Common myeloid progenitor, CD34-positive (primary cell): Measurements from ENCODE around the gene C1GALT1.
"Not testable (repeated sequence)": the region's sequence is repeated elsewhere in the genome, so short reads cannot be mapped to it uniquely, and the experiment has no call there.

ENCODE experiments used
- CTCF ChIA-PET: fragments of 350-600 bp; sonication (Branson Sonifier 250); formaldehyde crosslinking; loops from one replicate; lab custom pipeline; 2021; ENCODE audit warnings: antibody characterized with exemption; lab: Charles Lee
- POLR2A ChIA-PET: fragments of 350-600 bp; sonication (Branson Sonifier 250); formaldehyde crosslinking; loops from one replicate; lab custom pipeline; 2021; ENCODE audit warnings: antibody characterized with exemption; lab: Charles Lee
- DNase-seq, 3 donors: peaks; one replicate each; pipeline versions ENCODE4 v3.0.0 to v3.0.0-alpha.2; 2013
- H3K27ac ChIP-seq, 2 experiments: 1 replicate in 1 of 2; 2 replicates in 1 of 2; pipeline ENCODE4 v1.7.0; 2013; ENCODE audit warnings: inconsistent platforms in 2 of 2, low read length in 2 of 2, mild to moderate bottlenecking in 2 of 2, low read depth in 1 of 2, moderate library complexity in 1 of 2; ENCODE audit not compliant: severe bottlenecking in 2 of 2, insufficient read depth in 1 of 2, poor library complexity in 1 of 2
- H3K27me3 ChIP-seq, 5 experiments: replicated peaks in 2 of 5; 1 replicate in 3 of 5; 2 replicates in 2 of 5; pipeline versions ENCODE4 v1.6.1 to v1.7.0; 2013; ENCODE audit warnings: low read length in 4 of 5, mild to moderate bottlenecking in 2 of 5, moderate library complexity in 2 of 5, inconsistent platforms in 1 of 5; ENCODE audit not compliant: insufficient read depth in 5 of 5, control insufficient read depth in 4 of 5
- H3K36me3 ChIP-seq, 4 experiments: 1 replicate in 2 of 4; 2 replicates in 2 of 4; pipeline versions ENCODE4 v1.6.1 to v1.7.0; 2013; ENCODE audit warnings: low read length in 3 of 4, control low read depth in 1 of 4, mild to moderate bottlenecking in 1 of 4; ENCODE audit not compliant: control insufficient read depth in 4 of 4, insufficient read depth in 4 of 4
- H3K4me1 ChIP-seq, 4 experiments: 1 replicate in 3 of 4; 2 replicates in 1 of 4; pipeline versions ENCODE4 v1.6.1 to v1.7.1; 2013; ENCODE audit warnings: low read length in 3 of 4, mild to moderate bottlenecking in 3 of 4, control low read depth in 1 of 4, inconsistent platforms in 1 of 4, moderate library complexity in 1 of 4; ENCODE audit not compliant: control insufficient read depth in 4 of 4, insufficient read depth in 4 of 4; ENCODE audit errors: control extremely low read depth in 1 of 4
- H3K4me3 ChIP-seq, 7 experiments: 1 replicate in 4 of 7; 2 replicates in 3 of 7; pipeline versions ENCODE4 v1.5.1 to v1.7.0; 2013; ENCODE audit warnings: mild to moderate bottlenecking in 7 of 7, low read length in 6 of 7, moderate library complexity in 6 of 7, inconsistent platforms in 2 of 7, low read depth in 2 of 7, control low read depth in 1 of 7; ENCODE audit not compliant: insufficient read depth in 4 of 7, control insufficient read depth in 1 of 7; ENCODE audit errors: extremely low read depth in 1 of 7
- H3K9me3 ChIP-seq, 5 experiments: 1 replicate in 4 of 5; 2 replicates in 1 of 5; pipeline versions ENCODE4 v1.6.1 to v1.7.1; 2013; ENCODE audit warnings: low read length in 4 of 5, mild to moderate bottlenecking in 2 of 5, inconsistent platforms in 1 of 5, low read depth in 1 of 5, moderate library complexity in 1 of 5; ENCODE audit not compliant: control insufficient read depth in 4 of 5, insufficient read depth in 2 of 5; ENCODE audit errors: control extremely low read depth in 1 of 5
- WGBS: methylation state at CpG from one replicate; pipeline ENCODE4 v1.1.5; 2013; ENCODE audit not compliant: insufficient coverage; 5-methylcytosine and 5-hydroxymethylcytosine counted together

C1GALT1 gene

GRCh38 chr7:7154355-7154754 lies 28.0 kb upstream of the C1GALT1 start:
- H3K36me3 ChIP-seq, H3K4me3 ChIP-seq, H3K27me3 ChIP-seq, DNase-seq, POLR2A ChIA-PET, H3K9me3 ChIP-seq, H3K27ac ChIP-seq, CTCF ChIA-PET: not testable (repeated sequence)
- WGBS, result 100% methylated on average over 1 of the region's 1 CpG
- peaks cover 7 to 15% (median 14%) of the 10 kb centered on the region in 4 experiments for H3K4me1 ChIP-seq

- Histone ChIP-seq H3K27ac (peak overlapping the region in 1 of 2 experiments; percentile 28), H3K27me3 (no peaks in the 10 kb centered on the region), H3K4me3 (no peak overlapping the region), H3K36me3 (no peaks in the 10 kb centered on the region), H3K9me3 (peaks cover 1 to 10% (median 8%) of the 10 kb centered on the region in 5 experiments), H3K4me1 (peaks cover 7 to 15% (median 14%) of the 10 kb centered on the region in 4 experiments)
- CTCF ChIA-PET, result no interaction called here
- DNase-seq, result no peak
- 100% methylated on average over 2 of the region's 4 CpGs for WGBS
- POLR2A ChIA-PET, result no interaction called here
These were observed 25.7 kb upstream of the C1GALT1 start for GRCh38 chr7:7156663-7157062.

DNA sequence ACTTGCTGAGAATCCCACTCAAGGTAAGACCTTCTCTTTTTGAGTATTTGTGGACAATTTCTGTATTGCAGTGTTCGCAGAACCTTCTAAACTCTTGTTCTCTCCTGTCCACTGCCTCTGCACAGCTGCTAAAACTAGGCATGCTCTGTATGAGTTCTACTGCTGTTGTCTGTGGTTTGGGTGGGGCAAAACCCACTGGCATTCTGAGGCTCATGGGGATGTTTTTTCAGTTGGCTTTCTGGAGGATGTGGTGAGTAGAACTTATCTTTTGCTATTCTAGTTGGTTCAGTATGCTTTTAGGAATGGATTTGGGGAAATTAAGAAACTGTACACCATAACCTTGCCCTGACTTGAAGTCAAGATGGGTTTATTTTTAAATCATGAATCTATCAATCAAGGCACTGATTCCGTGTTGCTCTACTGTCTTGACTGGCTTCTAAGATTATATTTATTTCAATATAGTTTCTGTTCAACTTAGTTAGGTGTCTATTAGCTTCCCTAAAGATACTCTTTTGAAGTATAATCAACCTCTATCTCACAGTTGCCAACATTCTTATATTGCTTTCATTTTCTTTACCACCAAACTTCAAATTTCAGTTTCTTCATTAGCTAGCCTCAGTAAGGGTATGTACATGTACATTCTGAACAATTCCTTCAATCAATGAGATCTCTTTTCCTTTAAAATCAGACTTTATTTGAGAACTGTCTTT lies 25.0 kb upstream of the C1GALT1 start:
- Histone ChIP-seq H3K36me3 (no peaks in the 10 kb centered on the region), H3K4me3 (peak overlapping the region in 3 of 7 experiments; percentile 6 to 24 (median 19)), H3K9me3 (peaks cover 1 to 10% (median 8%) of the 10 kb centered on the region in 5 experiments), H3K27me3 (no peaks in the 10 kb centered on the region), H3K4me1 (peaks cover 7 to 15% (median 12%) of the 10 kb centered on the region in 4 experiments), H3K27ac (peak overlapping the region in 1 of 2 experiments; percentile 28)
- ChIA-PET CTCF (interaction anchor here (1.7 kb wide), 1 partner anchor 58 kb away, joined by 4 read pairs; no protein-coding TSS in a partner anchor), POLR2A (no interaction called here)
- WGBS, result 100% methylated on average over 1 of the region's 2 CpGs
- peak; percentile 30 to 89 (median 78) for DNase-seq

DNA sequence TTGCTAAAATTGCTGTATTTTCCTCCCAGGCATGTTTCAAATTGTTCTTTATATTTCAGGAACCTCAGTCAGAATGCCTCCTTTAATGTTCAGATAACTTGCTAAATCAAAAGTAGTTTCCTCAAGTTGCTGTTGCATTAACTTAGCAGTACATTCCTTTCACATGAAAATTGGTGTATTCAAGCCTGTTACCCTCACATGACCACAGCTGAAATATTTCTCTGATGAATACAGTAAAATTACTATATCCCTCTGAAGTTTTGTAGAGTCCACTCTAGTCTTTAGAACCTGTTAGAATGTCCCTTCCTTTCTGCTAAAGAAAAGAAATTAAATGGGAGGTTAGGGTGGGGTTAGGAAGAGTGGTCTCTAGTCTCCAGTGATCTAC lies 24.5 kb upstream of the C1GALT1 start:
- Histone ChIP-seq H3K27me3 (no peaks in the 10 kb centered on the region), H3K4me1 (peaks cover 7 to 15% (median 12%) of the 10 kb centered on the region in 4 experiments), H3K9me3 (peaks cover 1 to 10% (median 8%) of the 10 kb centered on the region in 5 experiments), H3K27ac (no peak overlapping the region), H3K4me3 (peak overlapping the region in 1 of 7 experiments; percentile 28), H3K36me3 (no peaks in the 10 kb centered on the region)
- ChIA-PET CTCF (interaction anchor here (1.0 to 1.7 kb wide), 2 partner anchors 18 to 58 kb away, joined by 3 to 4 read pairs; no protein-coding TSS in a partner anchor), POLR2A (no interaction called here)
- no peak for DNase-seq

DNA sequence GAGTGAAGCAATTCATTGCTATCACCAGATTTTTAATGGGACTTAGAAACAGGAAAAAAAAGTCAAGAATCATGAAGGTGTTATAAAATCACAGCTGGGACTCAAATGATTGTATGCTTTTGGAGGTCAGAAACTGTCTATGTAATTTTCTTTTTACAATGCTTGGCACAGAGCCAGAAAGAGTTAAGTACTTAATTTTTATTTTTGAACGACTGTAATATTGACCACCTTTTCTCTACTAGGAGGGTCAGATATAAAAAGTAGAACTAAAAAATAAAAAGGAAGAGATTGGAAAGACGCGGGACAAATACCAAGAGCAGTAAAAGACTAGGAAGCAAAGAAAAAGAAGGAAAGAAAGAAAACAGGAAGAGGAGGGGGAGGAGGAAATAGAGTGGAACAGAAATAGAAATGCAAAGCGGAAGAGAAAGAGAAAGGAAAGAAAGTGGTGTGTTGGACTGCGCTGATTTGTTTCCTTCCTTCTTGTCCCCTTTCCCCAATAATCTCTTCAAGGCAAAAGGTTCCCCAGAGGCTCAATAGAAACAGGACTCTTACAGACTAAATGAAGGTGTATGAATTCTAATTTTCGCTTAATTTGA lies 23.2 kb upstream of the C1GALT1 start:
- 52% methylated on average over 5 of the region's 6 CpGs for WGBS

DNA sequence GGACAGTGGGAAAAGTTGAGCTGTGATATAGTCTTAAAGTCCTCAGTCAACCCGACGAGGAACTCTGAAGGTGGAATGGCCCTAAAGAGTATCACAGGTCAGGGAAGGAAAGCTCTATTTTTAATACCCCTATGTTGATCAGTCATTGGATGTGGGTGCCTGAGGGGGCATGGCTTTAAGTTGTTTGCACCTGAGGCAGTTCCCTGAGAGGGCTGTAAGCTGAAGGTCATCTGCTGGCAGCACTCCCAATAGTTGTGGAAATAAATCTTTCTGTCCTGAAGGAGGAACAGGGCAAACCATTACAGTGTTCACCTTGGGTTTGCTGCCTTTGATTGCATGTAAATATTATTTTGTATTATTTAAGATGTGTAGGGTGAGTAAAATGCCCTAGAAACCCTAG lies 17.8 kb upstream of the C1GALT1 start:
- CTCF ChIA-PET, result interaction anchor here (0.9 kb wide), 1 partner anchor 9 kb away, joined by 3 read pairs; no protein-coding TSS in a partner anchor
- no peak for DNase-seq
- H3K27me3 ChIP-seq, result no peaks in the 10 kb centered on the region
- POLR2A ChIA-PET, result no interaction called here
- no peaks in the 10 kb centered on the region for H3K4me1 ChIP-seq
- H3K4me3 ChIP-seq, result no peak overlapping the region
- H3K9me3 ChIP-seq, result peaks cover 0 to 5% (median 0%) of the 10 kb centered on the region in 5 experiments
- no peaks in the 10 kb centered on the region for H3K36me3 ChIP-seq
- H3K27ac ChIP-seq, result no peak overlapping the region
- 100% methylated on average over 2 of the region's 2 CpGs for WGBS

More for the DNA sequence above, 23.2 kb upstream of the C1GALT1 start:
- H3K9me3 ChIP-seq, result peaks cover 1 to 6% (median 4%) of the 10 kb centered on the region in 5 experiments
- H3K27ac ChIP-seq, result no peak overlapping the region
- no peak for DNase-seq
- H3K4me3 ChIP-seq, result peak overlapping the region in 1 of 7 experiments; percentile 6
- ChIA-PET CTCF (interaction anchor here (1.7 kb wide), 1 partner anchor 60 kb away, joined by 4 read pairs; no protein-coding TSS in a partner anchor), POLR2A (no interaction called here)
- H3K36me3 ChIP-seq, result no peaks in the 10 kb centered on the region
- H3K4me1 ChIP-seq, result peaks cover 7 to 15% (median 12%) of the 10 kb centered on the region in 4 experiments
- H3K27me3 ChIP-seq, result no peaks in the 10 kb centered on the region

GRCh38 chr7:7165372-7165771 lies 17.0 kb upstream of the C1GALT1 start:
- no peak overlapping the region for H3K4me3 ChIP-seq
- CTCF ChIA-PET, result no interaction called here
- POLR2A ChIA-PET, result no interaction called here
- no peaks in the 10 kb centered on the region for H3K27me3 ChIP-seq
- H3K27ac ChIP-seq, result no peak overlapping the region
- H3K9me3 ChIP-seq, result peaks cover 0 to 5% (median 0%) of the 10 kb centered on the region in 5 experiments
- no peaks in the 10 kb centered on the region for H3K36me3 ChIP-seq
- H3K4me1 ChIP-seq, result no peaks in the 10 kb centered on the region
- WGBS, result 75% methylated on average over 1 of the region's 3 CpGs
- no peak for DNase-seq
